ENCODE results near the gene SFTA2. TPM values are rescaled to one million over a fixed set of nuclear protein-coding genes. Genes with fewer than 3 reads are reported as not detected.
A peak's percentile ranks its signal among the peaks of the same experiment; 100 is the strongest.

SFTA2 gene
- total and polyA plus RNA-seq, 10 of the 15 experiments (the other 5 are each of a cell fraction or from before 2014, with no cell fraction given), result 0.15 to 0.92 (median 0.33) TPM; not detected in 4

GRCh38 chr6:30979690-30980089 is 47.7 kb upstream of the SFTA2 start (continued):
- TF ChIP-seq, protein P1, sequence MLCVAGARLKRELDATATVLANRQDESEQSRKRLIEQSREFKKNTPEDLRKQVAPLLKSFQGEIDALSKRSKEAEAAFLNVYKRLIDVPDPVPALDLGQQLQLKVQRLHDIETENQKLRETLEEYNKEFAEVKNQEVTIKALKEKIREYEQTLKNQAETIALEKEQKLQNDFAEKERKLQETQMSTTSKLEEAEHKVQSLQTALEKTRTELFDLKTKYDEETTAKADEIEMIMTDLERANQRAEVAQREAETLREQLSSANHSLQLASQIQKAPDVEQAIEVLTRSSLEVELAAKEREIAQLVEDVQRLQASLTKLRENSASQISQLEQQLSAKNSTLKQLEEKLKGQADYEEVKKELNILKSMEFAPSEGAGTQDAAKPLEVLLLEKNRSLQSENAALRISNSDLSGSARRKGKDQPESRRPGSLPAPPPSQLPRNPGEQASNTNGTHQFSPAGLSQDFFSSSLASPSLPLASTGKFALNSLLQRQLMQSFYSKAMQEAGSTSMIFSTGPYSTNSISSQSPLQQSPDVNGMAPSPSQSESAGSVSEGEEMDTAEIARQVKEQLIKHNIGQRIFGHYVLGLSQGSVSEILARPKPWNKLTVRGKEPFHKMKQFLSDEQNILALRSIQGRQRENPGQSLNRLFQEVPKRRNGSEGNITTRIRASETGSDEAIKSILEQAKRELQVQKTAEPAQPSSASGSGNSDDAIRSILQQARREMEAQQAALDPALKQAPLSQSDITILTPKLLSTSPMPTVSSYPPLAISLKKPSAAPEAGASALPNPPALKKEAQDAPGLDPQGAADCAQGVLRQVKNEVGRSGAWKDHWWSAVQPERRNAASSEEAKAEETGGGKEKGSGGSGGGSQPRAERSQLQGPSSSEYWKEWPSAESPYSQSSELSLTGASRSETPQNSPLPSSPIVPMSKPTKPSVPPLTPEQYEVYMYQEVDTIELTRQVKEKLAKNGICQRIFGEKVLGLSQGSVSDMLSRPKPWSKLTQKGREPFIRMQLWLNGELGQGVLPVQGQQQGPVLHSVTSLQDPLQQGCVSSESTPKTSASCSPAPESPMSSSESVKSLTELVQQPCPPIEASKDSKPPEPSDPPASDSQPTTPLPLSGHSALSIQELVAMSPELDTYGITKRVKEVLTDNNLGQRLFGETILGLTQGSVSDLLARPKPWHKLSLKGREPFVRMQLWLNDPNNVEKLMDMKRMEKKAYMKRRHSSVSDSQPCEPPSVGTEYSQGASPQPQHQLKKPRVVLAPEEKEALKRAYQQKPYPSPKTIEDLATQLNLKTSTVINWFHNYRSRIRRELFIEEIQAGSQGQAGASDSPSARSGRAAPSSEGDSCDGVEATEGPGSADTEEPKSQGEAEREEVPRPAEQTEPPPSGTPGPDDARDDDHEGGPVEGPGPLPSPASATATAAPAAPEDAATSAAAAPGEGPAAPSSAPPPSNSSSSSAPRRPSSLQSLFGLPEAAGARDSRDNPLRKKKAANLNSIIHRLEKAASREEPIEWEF (IDR thresholded peaks at IDR 0.05; ENCODE audit: insufficient replicate concordance, low read depth, low read length), result no peak
- TF ChIP-seq EP300 (IDR thresholded peaks at IDR 0.05; ENCODE audit: borderline replicate concordance in 1 of 2, control insufficient read depth in 1 of 2, low read depth in 2 of 2, low read length in 2 of 2) (no peak), ZNF217 (IDR thresholded peaks at IDR 0.05) (no peak)

- Histone ChIP-seq H3K4me3 (no peak overlapping the region), H3K27me3 (replicated peaks in 1 of 2; ENCODE audit: control insufficient read depth in 2 of 2, insufficient read depth in 2 of 2, low read length in 1 of 2) (peaks cover 0 to 2% of the 10 kb centered on the region in 2 experiments; a peak in 3 of 4 replicates), H3K9me3 (replicated peaks; ENCODE audit: control insufficient read depth, insufficient read depth, low read length) (no peaks in the 10 kb centered on the region), H3K4me2 (ENCODE audit: control insufficient read depth, insufficient read depth) (no peak overlapping the region), H3K4me1 (ENCODE audit: control insufficient read depth, insufficient read depth, low read length) (0 out of 2 replicates have a peak, but pooled peaks cover 4% of the 10 kb centered on the region), H3K79me2 (ENCODE audit: control insufficient read depth, insufficient read depth, low read length) (no peaks in the 10 kb centered on the region), H3K36me3 (ENCODE audit: control insufficient read depth in 2 of 2, insufficient read depth in 2 of 2, low read length in 1 of 2) (no peaks in the 10 kb centered on the region), H4K20me1 (ENCODE audit: control insufficient read depth, insufficient read depth) (no peaks in the 10 kb centered on the region), H3K27ac (ENCODE audit: control insufficient read depth, insufficient read depth) (no peak overlapping the region), H3K9ac (ENCODE audit: control insufficient read depth, insufficient read depth, low read length) (no peak overlapping the region), H2AFZ (ENCODE audit: control insufficient read depth, low read depth, low read length) (no peak overlapping the region)
- ChIA-PET CTCF (interaction anchor here (1.0 to 1.6 kb wide), 2 partner anchors 64 to 101 kb away, joined by 4 read pairs; no protein-coding TSS in a partner anchor), SMC1A (ENCODE audit: uncharacterized antibody, unreplicated experiment) (interaction anchor here (0.6 kb wide), 1 partner anchor 11 kb away, joined by 3 read pairs; no protein-coding TSS in a partner anchor), POLR2A (no interaction called here), RAD21 (ENCODE audit: unreplicated experiment) (interaction anchor here (1.4 kb wide), 1 partner anchor 108 kb away, joined by 3 read pairs; no protein-coding TSS in a partner anchor)
- 27% methylated on average over 1 of the region's 1 CpG for WGBS (ENCODE audit: insufficient coverage, insufficient replicate concordance, low lambda C conversion rate, missing lambda C conversion rate)
- no peak for FAIRE-seq
- BruUV-seq (replicated peaks), result no TSS peak
- TF ChIP-seq, protein P2, sequence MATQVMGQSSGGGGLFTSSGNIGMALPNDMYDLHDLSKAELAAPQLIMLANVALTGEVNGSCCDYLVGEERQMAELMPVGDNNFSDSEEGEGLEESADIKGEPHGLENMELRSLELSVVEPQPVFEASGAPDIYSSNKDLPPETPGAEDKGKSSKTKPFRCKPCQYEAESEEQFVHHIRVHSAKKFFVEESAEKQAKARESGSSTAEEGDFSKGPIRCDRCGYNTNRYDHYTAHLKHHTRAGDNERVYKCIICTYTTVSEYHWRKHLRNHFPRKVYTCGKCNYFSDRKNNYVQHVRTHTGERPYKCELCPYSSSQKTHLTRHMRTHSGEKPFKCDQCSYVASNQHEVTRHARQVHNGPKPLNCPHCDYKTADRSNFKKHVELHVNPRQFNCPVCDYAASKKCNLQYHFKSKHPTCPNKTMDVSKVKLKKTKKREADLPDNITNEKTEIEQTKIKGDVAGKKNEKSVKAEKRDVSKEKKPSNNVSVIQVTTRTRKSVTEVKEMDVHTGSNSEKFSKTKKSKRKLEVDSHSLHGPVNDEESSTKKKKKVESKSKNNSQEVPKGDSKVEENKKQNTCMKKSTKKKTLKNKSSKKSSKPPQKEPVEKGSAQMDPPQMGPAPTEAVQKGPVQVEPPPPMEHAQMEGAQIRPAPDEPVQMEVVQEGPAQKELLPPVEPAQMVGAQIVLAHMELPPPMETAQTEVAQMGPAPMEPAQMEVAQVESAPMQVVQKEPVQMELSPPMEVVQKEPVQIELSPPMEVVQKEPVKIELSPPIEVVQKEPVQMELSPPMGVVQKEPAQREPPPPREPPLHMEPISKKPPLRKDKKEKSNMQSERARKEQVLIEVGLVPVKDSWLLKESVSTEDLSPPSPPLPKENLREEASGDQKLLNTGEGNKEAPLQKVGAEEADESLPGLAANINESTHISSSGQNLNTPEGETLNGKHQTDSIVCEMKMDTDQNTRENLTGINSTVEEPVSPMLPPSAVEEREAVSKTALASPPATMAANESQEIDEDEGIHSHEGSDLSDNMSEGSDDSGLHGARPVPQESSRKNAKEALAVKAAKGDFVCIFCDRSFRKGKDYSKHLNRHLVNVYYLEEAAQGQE (IDR thresholded peaks at IDR 0.05; ENCODE audit: low read depth, low read length), result no peak
- TF ChIP-seq RUNX3 (IDR thresholded peaks at IDR 0.05; ENCODE audit: low read length) (peak; percentile 28; the same call in 1 of the 2 replicates), YY1 (IDR thresholded peaks at IDR 0.05; ENCODE audit: low read depth, low read length) (no peak), POLR2A (IDR thresholded peaks at IDR 0.05; ENCODE audit: low read depth, low read length) (no peak)
- no peak for ATAC-seq
- in situ Hi-C loops (cut with MboI) (no loop called here), intact Hi-C loops (cut with micrococcal nuclease; ENCODE audit: unreplicated experiment) (no loop called here)
- no peak for DNase-seq (ENCODE audit: low read depth, low spot score)
These were observed 47.2 kb upstream of the SFTA2 start for GRCh38 chr6:30979141-30979540.
